Bronchial epithelial cell (primary cell): Measurements from ENCODE around the gene MAMLD1. TPM values are rescaled to one million over a fixed set of nuclear protein-coding genes. Genes with fewer than 3 reads are reported as not detected.

Experiments used
- DNase-seq: peaks from one replicate; pipeline ENCODE4 v3.0.0-alpha.2; 2010; ENCODE audit warnings: low read depth
- FAIRE-seq: peaks from 2 replicates; lab custom pipeline; 2011; peaks lifted over from hg19 to GRCh38; lab: Jason Lieb, UNC
- H3K27me3 ChIP-seq: 2 replicates; pipeline ENCODE4 v1.5.1; 2011; ENCODE audit warnings: low read length; ENCODE audit not compliant: control insufficient read depth, insufficient read depth
- H3K36me3 ChIP-seq: 2 replicates; pipeline ENCODE4 v1.5.1; 2011; ENCODE audit warnings: low read length; ENCODE audit not compliant: control insufficient read depth, insufficient read depth
- H3K4me3 ChIP-seq: 2 replicates; pipeline ENCODE4 v1.5.1; 2011; ENCODE audit warnings: mild to moderate bottlenecking, low read depth, low read length, control low read depth
- CTCF ChIP-seq: IDR thresholded peaks from 2 replicates; pipeline ENCODE4 v1.5.1; 2011; ENCODE audit warnings: mild to moderate bottlenecking, moderate library complexity, low read length, control low read depth, inconsistent platforms; ENCODE audit not compliant: insufficient read depth, severe bottlenecking
- total RNA-seq: library from RNA; depleted of rRNA; stranded (reverse); fragments of >200 nt; gene quantifications from 2 replicates; pipeline ENCODE4 v1.2.1, GENCODE V29; 2014

Gene MAMLD1
- total RNA-seq, 1 donor from 2014 or later = under 0.01 TPM

- FAIRE-seq = peak; percentile 64
- no peak for DNase-seq
- no peaks in the 10 kb centered on the region for H3K36me3 ChIP-seq
- no peaks in the 10 kb centered on the region for H3K27me3 ChIP-seq
- TF ChIP-seq CTCF = no peak
- H3K4me3 ChIP-seq = no peak overlapping the region
Measured at GRCh38 chrX:150515801-150516200, 152.7 kb downstream of the MAMLD1 start.

- no peaks in the 10 kb centered on the region for H3K36me3 ChIP-seq
- DNase-seq (peak; percentile 46), FAIRE-seq (no peak)
- no peaks in the 10 kb centered on the region for H3K27me3 ChIP-seq
- TF ChIP-seq CTCF = no peak
- H3K4me3 ChIP-seq = no peak overlapping the region
Measured at GRCh38 chrX:150517303-150517910, 154.3 kb downstream of the MAMLD1 start.

GRCh38 chrX:150522494-150522893, 159.4 kb downstream of the MAMLD1 start:
- no peaks in the 10 kb centered on the region for H3K36me3 ChIP-seq
- H3K4me3 ChIP-seq = no peak overlapping the region
- FAIRE-seq (no peak), DNase-seq (no peak)
- TF ChIP-seq CTCF = no peak
- H3K27me3 ChIP-seq = no peaks in the 10 kb centered on the region

- no peaks in the 10 kb centered on the region for H3K27me3 ChIP-seq
- no peak for FAIRE-seq
- H3K36me3 ChIP-seq = no peaks in the 10 kb centered on the region
- H3K4me3 ChIP-seq = no peak overlapping the region
- no peak for TF ChIP-seq CTCF
- no peak for DNase-seq
Measured at GRCh38 chrX:150525061-150525919, 162.2 kb downstream of the MAMLD1 start.

- no peak for TF ChIP-seq CTCF
- DNase-seq = no peak
- no peak for FAIRE-seq
- Histone ChIP-seq H3K36me3 (no peaks in the 10 kb centered on the region), H3K27me3 (no peaks in the 10 kb centered on the region), H3K4me3 (no peak overlapping the region)
Measured at GRCh38 chrX:150526692-150527091, 163.6 kb downstream of the MAMLD1 start.

GRCh38 chrX:150527108-150527507, 164.0 kb downstream of the MAMLD1 start:
- DNase-seq (no peak), FAIRE-seq (no peak)
- Histone ChIP-seq H3K36me3 (no peaks in the 10 kb centered on the region), H3K4me3 (no peak overlapping the region), H3K27me3 (no peaks in the 10 kb centered on the region)
- TF ChIP-seq CTCF = no peak
